ENCODE measurements around the gene DLX6. TPM values are rescaled to one million over a fixed set of nuclear protein-coding genes. Genes with fewer than 3 reads are reported as not detected.
A peak's percentile ranks its signal among the peaks of the same experiment; 100 is the strongest.

Gene DLX6
- total and polyA plus RNA-seq, 2 of the 8 experiments (the other 6 are each of a cell fraction or from before 2014, with no cell fraction given), result not detected

DNA sequence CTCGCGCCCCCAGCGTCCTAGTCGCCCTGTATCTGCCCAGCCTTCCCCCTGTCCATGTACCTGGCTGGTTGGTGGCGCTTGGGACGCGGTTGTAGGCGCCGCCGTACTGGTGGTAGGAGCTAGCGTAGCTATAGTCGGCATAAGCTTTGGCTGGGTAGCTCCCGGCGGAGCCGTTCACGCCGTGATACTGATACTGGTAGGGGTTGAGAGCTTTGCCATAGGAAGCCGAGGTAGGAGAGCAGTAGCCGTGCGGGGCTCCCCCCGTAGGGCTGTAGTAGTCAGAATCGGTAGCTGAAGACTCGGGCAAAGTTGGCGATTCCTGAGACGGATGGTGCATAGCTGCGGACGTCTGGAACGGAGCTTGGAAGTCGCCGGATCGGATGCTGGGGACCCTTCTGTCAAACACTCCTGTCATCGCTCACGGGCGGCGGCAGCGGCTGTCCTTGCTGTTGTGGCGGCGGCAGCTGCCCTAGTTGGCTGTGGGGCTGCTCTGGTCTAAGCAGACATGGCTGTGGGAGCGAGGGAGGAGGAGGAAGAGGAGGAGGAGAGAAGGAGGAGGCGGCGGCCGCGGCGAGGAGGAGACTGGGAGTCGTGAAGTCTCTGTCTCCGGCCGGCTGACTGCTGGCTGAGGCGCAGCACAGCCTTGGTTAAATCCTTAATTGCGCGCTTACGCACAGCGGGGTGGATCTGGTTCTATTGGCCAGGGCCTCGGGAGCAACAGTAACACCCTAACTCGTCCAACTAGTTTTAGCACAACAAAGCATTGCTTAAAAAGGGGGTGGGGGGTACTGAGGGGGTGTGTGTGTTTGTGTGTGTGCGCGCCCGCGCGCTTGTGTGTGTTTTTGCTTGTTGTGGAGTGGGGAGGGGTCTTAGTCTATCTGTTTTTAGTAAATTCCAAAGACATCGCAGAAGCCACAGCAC is 19.1 kb downstream of the DLX6 start, which contains the start of gene DLX5 (continued):
- TF ChIP-seq MAFK (IDR thresholded peaks at IDR 0.05; ENCODE audit: low read depth, low read length) (no peak), SIX5 (IDR thresholded peaks at IDR 0.05; ENCODE audit: low read depth, low read length) (no peak), SIN3A (conservative IDR thresholded peaks at IDR 0.05 in 1 of 2, IDR thresholded peaks at IDR 0.05 in 1 of 2; ENCODE audit: low read depth in 1 of 2, low read length in 2 of 2) (0 out of 4 replicates have a peak, but pooled peaks of 1 of the 2 experiments have one; percentile 83), NRF1 (IDR thresholded peaks at IDR 0.05; ENCODE audit: low read depth, low read length) (no peak), SRF (IDR thresholded peaks at IDR 0.05; ENCODE audit: low read depth, low read length) (no peak), HDAC6 (IDR thresholded peaks at IDR 0.05; ENCODE audit: low read depth, low read length) (no peak), BCL11A (IDR thresholded peaks at IDR 0.05; ENCODE audit: low read depth in 2 of 2, low read length in 2 of 2) (no peak), CREB1 (IDR thresholded peaks at IDR 0.05) (peak; percentile 7; the same call in 1 of the 2 replicates), CHD1 (IDR thresholded peaks at IDR 0.05; ENCODE audit: low read depth, low read length) (no peak), SP4 (IDR thresholded peaks at IDR 0.05; ENCODE audit: low read length) (no peak), TCF12 (IDR thresholded peaks at IDR 0.05; ENCODE audit: low read depth, low read length) (0 out of 2 replicates have a peak, but pooled peaks have one; percentile 64), TBP (IDR thresholded peaks at IDR 0.05; ENCODE audit: low read depth, low read length) (0 out of 2 replicates have a peak, but pooled peaks have one; percentile 34), HDAC2 (IDR thresholded peaks at IDR 0.05; ENCODE audit: borderline replicate concordance in 1 of 2, low read depth in 2 of 2, low read length in 2 of 2) (0 out of 4 replicates have a peak, but pooled peaks of 1 of the 2 experiments have one; percentile 55), KDM4A (IDR thresholded peaks at IDR 0.05; ENCODE audit: low read depth, low read length, severe bottlenecking) (peak; percentile 53), YY1 (IDR thresholded peaks at IDR 0.05; ENCODE audit: low read depth, low read length) (no peak), POU5F1 (IDR thresholded peaks at IDR 0.05; ENCODE audit: low read depth, low read length) (no peak), SP1 (IDR thresholded peaks at IDR 0.05; ENCODE audit: low read depth, low read length) (peak; percentile 65; the same call in 1 of the 2 replicates), JUN (IDR thresholded peaks at IDR 0.05; ENCODE audit: low read depth, low read length) (no peak)
- TF ChIP-seq, protein P1, sequence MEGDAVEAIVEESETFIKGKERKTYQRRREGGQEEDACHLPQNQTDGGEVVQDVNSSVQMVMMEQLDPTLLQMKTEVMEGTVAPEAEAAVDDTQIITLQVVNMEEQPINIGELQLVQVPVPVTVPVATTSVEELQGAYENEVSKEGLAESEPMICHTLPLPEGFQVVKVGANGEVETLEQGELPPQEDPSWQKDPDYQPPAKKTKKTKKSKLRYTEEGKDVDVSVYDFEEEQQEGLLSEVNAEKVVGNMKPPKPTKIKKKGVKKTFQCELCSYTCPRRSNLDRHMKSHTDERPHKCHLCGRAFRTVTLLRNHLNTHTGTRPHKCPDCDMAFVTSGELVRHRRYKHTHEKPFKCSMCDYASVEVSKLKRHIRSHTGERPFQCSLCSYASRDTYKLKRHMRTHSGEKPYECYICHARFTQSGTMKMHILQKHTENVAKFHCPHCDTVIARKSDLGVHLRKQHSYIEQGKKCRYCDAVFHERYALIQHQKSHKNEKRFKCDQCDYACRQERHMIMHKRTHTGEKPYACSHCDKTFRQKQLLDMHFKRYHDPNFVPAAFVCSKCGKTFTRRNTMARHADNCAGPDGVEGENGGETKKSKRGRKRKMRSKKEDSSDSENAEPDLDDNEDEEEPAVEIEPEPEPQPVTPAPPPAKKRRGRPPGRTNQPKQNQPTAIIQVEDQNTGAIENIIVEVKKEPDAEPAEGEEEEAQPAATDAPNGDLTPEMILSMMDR (IDR thresholded peaks at IDR 0.05; ENCODE audit: control extremely low read depth in 1 of 3, insufficient read depth in 1 of 3, low read depth in 1 of 3, low read length in 3 of 3), result no peak
- TF ChIP-seq, protein P2, sequence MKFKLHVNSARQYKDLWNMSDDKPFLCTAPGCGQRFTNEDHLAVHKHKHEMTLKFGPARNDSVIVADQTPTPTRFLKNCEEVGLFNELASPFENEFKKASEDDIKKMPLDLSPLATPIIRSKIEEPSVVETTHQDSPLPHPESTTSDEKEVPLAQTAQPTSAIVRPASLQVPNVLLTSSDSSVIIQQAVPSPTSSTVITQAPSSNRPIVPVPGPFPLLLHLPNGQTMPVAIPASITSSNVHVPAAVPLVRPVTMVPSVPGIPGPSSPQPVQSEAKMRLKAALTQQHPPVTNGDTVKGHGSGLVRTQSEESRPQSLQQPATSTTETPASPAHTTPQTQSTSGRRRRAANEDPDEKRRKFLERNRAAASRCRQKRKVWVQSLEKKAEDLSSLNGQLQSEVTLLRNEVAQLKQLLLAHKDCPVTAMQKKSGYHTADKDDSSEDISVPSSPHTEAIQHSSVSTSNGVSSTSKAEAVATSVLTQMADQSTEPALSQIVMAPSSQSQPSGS (IDR thresholded peaks at IDR 0.05; ENCODE audit: low read length), result no peak
